GM12878 (cell line): ENCODE data around the gene MARF1. TPM values are rescaled to one million over a fixed set of nuclear protein-coding genes. Genes with fewer than 3 reads are reported as not detected.

Experiments used
- ASH2L ChIP-seq: fragments of 300-600, 200-600 bp; sonication (generic); IDR thresholded peaks from 2 replicates; pipeline ENCODE4 v1.6.1; 2017; ENCODE audit warnings: low read depth, mild to moderate bottlenecking, borderline replicate concordance
- MXI1 ChIP-seq: fragments of 150-350 bp; IDR thresholded peaks from 2 replicates; pipeline ENCODE4 v1.6.1; 2011; ENCODE audit warnings: low read depth, mild to moderate bottlenecking, inconsistent platforms, low read length, improper control_type of control experiment
- NFIC ChIP-seq: IDR thresholded peaks from 2 replicates; pipeline ENCODE4 v1.6.1; 2012; ENCODE audit warnings: low read depth, mild to moderate bottlenecking, inconsistent platforms, low read length, moderate library complexity
- SIX5 ChIP-seq: IDR thresholded peaks from 2 replicates; pipeline ENCODE4 v1.6.1; 2011; ENCODE audit warnings: mild to moderate bottlenecking, low read depth, low read length, moderate library complexity; ENCODE audit not compliant: severe bottlenecking
- SREBF2 ChIP-seq: IDR thresholded peaks from 2 replicates; pipeline ENCODE4 v1.6.1; 2012; ENCODE audit warnings: mild to moderate bottlenecking, low read length
- USF1 ChIP-seq: IDR thresholded peaks from 2 replicates; pipeline ENCODE4 v1.6.1; 2011; ENCODE audit warnings: borderline replicate concordance, low read depth, mild to moderate bottlenecking, moderate library complexity, mixed read lengths, low read length; ENCODE audit not compliant: insufficient read depth; ENCODE audit errors: extremely low read length
- USF2 ChIP-seq: IDR thresholded peaks from 2 replicates; pipeline ENCODE4 v1.6.1; 2011; ENCODE audit warnings: low read depth, low read length, improper control_type of control experiment, borderline replicate concordance
- WRNIP1 ChIP-seq: IDR thresholded peaks from 2 replicates; pipeline ENCODE4 v1.6.1; 2011; ENCODE audit warnings: low read depth, low read length, improper control_type of control experiment, borderline replicate concordance
- ZBTB11 ChIP-seq: fragments of 450-650 bp; formaldehyde crosslinking; IDR thresholded peaks from 2 replicates; pipeline ENCODE4 v1.5.0; 2022; ENCODE audit warnings: mild to moderate bottlenecking, missing genetic modification characterization
- ZZZ3 ChIP-seq: IDR thresholded peaks from 2 replicates; pipeline ENCODE4 v1.6.1; 2011; ENCODE audit warnings: low read depth; ENCODE audit not compliant: control insufficient read depth, insufficient read length
- polyA plus RNA-seq, 11 experiments: library from polyadenylated mRNA; depleted of rRNA in 4 of 11; unstranded in 6 of 11; stranded (reverse) in 5 of 11; fragments of >200 nt; fragmentation: Nextera tagmentation in 4 of 11; fragmentation: Illumina TruSeq in 1 of 11; extraction: Ambion mirVana in 4 of 11; extraction: Trizol in 1 of 11; gene quantifications; 1 replicate in 1 of 11; 2 replicates in 10 of 11; pipeline versions ENCODE4 v1.2.1 to v1.2.3, GENCODE V29; 2011 to 2016; ENCODE audit warnings: inconsistent platforms in 2 of 11, missing spikeins in 2 of 11, low read depth in 1 of 11
- total RNA-seq, 4 experiments: library from RNA; depleted of rRNA in 3 of 4; stranded (reverse); fragments of >200 nt in 3 of 4; fragmentation: Illumina TruSeq in 1 of 4; extraction: Trizol in 1 of 4; gene quantifications; 2 replicates each; pipeline versions ENCODE4 v1.2.1 to v1.2.3, GENCODE V29; 2013 to 2021

The MARF1 gene
- total and polyA plus RNA-seq, 10 of the 15 experiments (the other 5 are each of a cell fraction or from before 2014, with no cell fraction given): 4.5 to 40.1 (median 14.0) TPM

- TF ChIP-seq NFIC (no peak), ASH2L (no peak), WRNIP1 (no peak), USF1 (no peak), SIX5 (no peak), SREBF2 (no peak), ZZZ3 (no peak), MXI1 (no peak), ZBTB11 (CRISPR knock-in tag) (no peak), USF2 (no peak)
Observed at GRCh38 chr16:15608398-15609285, 34.3 kb downstream of the MARF1 start (continued).
